Right lobe of liver (tissue), 4 donors: ENCODE results near the gene COL23A1.

Source experiments
- CTCF ChIP-seq, 4 donors: fragments of 200-600 bp in 3 of 4; fragments of 450-650 bp in 1 of 4; IDR thresholded peaks; one replicate each; pipeline versions ENCODE4 v1.5.1 to v1.8.0; 2016 to 2022; ENCODE audit warnings: antibody characterized with exemption in 4 of 4, mild to moderate bottlenecking in 2 of 4
- POLR2A ChIP-seq: fragments of 450-650 bp; IDR thresholded peaks from one replicate; pipeline ENCODE4 v1.6.1; 2017; ENCODE audit warnings: antibody characterized with exemption, mild to moderate bottlenecking
- donor health status: DM: no; HTN: no; CAD: no.
- donor health status: DM: no; HTN: no; CAD: no.
- donor health status: DM: no; HTN: yes; CAD: no.

GRCh38 chr5:178204182-178204934 is 385.8 kb downstream of the COL23A1 start, which contains the start of gene HNRNPAB:
- TF ChIP-seq CTCF (IDR thresholded peaks at IDR 0.05) = no peak
- peak; percentile 100 for TF ChIP-seq POLR2A
